ENCODE data around the gene SIPA1L2. TPM values are rescaled to one million over a fixed set of nuclear protein-coding genes. Genes with fewer than 3 reads are reported as not detected.

The SIPA1L2 gene
- total and polyA plus RNA-seq, 2 of the 13 experiments (the other 11 are each of a cell fraction or from before 2014, with no cell fraction given), result 0.03 TPM; not detected in 1

DNA sequence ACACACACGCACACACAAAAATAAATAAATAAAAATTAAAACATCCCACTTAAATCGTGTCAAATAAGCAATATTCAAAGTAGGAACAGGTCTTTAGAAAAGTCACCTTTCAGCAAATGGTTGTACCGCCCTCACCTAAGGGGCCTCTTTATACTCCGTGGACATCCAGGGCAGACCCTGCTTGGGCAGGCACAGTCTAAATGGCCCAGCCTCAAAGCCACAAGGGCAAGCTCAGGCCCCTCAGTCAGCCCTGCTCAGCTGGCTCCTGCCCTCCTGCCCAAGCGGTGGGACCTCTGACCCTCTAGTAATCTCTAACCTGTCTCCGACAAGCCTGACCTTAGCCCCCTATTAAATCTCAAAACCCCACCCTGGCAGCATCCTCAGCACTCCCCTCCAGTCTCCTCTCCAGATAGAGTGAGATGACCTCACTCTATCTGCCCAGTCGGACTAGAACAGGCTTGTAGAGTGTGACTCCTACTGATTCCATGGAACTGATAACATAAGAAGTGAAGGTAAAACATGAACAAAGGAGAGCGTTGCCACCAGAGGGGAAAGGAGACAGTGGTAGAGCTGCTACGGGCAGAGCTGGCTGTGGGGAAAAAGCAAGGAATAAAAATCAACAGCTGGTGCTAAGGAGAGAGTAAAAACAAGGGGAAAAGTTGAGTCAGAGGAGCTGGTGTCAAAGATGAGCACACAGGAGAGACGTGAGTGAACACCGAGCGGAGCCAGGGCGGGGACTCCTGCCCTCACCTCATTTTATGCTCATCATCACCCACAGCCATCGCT, 36.0 kb downstream of the SIPA1L2 start (continued):
- TF ChIP-seq, protein P1, sequence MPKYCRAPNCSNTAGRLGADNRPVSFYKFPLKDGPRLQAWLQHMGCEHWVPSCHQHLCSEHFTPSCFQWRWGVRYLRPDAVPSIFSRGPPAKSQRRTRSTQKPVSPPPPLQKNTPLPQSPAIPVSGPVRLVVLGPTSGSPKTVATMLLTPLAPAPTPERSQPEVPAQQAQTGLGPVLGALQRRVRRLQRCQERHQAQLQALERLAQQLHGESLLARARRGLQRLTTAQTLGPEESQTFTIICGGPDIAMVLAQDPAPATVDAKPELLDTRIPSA (CRISPR knock-in tag; IDR thresholded peaks at IDR 0.05; ENCODE audit: borderline replicate concordance), result no peak
- no peak for TF ChIP-seq NFE2L2 (IDR thresholded peaks at IDR 0.05; ENCODE audit: low read length)
- TF ChIP-seq, protein P2, sequence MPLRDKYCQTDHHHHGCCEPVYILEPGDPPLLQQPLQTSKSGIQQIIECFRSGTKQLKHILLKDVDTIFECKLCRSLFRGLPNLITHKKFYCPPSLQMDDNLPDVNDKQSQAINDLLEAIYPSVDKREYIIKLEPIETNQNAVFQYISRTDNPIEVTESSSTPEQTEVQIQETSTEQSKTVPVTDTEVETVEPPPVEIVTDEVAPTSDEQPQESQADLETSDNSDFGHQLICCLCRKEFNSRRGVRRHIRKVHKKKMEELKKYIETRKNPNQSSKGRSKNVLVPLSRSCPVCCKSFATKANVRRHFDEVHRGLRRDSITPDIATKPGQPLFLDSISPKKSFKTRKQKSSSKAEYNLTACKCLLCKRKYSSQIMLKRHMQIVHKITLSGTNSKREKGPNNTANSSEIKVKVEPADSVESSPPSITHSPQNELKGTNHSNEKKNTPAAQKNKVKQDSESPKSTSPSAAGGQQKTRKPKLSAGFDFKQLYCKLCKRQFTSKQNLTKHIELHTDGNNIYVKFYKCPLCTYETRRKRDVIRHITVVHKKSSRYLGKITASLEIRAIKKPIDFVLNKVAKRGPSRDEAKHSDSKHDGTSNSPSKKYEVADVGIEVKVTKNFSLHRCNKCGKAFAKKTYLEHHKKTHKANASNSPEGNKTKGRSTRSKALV (CRISPR knock-in tag; IDR thresholded peaks at IDR 0.05), result no peak
- TF ChIP-seq XBP1 (CRISPR knock-in tag; IDR thresholded peaks at IDR 0.05), result no peak

DNA sequence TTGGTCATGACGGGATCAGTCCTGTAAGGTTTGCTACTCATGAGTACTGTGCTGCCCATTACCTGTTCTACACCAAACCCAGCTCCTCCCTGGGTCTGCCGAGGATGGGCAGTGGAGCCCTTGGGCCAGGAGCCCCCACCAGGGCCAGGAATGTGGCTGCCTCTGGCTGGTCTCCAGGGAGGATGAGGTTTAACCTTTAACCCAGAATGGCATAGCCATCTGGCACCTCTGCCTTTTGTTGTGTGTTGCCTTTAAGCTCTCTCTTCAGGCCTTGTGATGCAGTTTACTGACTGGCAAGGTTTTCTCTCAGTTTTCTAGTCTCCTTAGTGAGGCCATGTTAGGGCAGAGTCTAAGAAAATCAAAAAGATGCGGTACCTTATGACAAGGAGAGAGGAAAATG, 38.6 kb downstream of the SIPA1L2 start:
- Histone ChIP-seq H3K4me2 (ENCODE audit: low read depth, low read length) (no peak overlapping the region), H3K4me3 (replicated peaks in 1 of 3; ENCODE audit: insufficient read depth in 1 of 3, low read depth in 2 of 3, low read length in 3 of 3) (no peak overlapping the region), H3K27me3 (ENCODE audit: control insufficient read depth in 1 of 2, insufficient read depth in 2 of 2, low read length in 2 of 2) (peaks cover 0 to 14% of the 10 kb centered on the region in 2 experiments; a peak in 1 of 5 replicates), H3K9ac (ENCODE audit: insufficient read depth, low read depth, low read length) (no peak overlapping the region), H3K27ac (ENCODE audit: extremely low read length, insufficient read depth, low read length) (no peak overlapping the region), H4K20me1 (ENCODE audit: insufficient read depth, low read length) (no peaks in the 10 kb centered on the region), H2AFZ (ENCODE audit: low read length) (no peak overlapping the region), H3K4me1 (ENCODE audit: insufficient read depth, low read length) (no peaks in the 10 kb centered on the region), H3K79me2 (ENCODE audit: insufficient read depth, low read length) (no peaks in the 10 kb centered on the region), H3K9me3 (ENCODE audit: low read length) (no peaks in the 10 kb centered on the region), H3K36me3 (replicated peaks in 1 of 2; ENCODE audit: control insufficient read depth in 1 of 2, insufficient read depth in 2 of 2, low read length in 2 of 2) (no peaks in the 10 kb centered on the region)
- TF ChIP-seq GTF2F1 (IDR thresholded peaks at IDR 0.05; ENCODE audit: low read length) (no peak), CBX1 (IDR thresholded peaks at IDR 0.05; ENCODE audit: low read depth) (no peak), ELF1 (CRISPR knock-in tag; IDR thresholded peaks at IDR 0.05) (no peak), ZSCAN12 (CRISPR knock-in tag; IDR thresholded peaks at IDR 0.05) (no peak), ZNF446 (CRISPR knock-in tag; IDR thresholded peaks at IDR 0.05) (no peak), XRCC5 (optimal IDR thresholded peaks at IDR 0.05; ENCODE audit: low read length) (no peak), RBM39 (IDR thresholded peaks at IDR 0.05; ENCODE audit: low read depth, low read length, poor library complexity, severe bottlenecking) (no peak), ZNF30 (CRISPR knock-in tag; IDR thresholded peaks at IDR 0.05) (no peak), ZNF619 (CRISPR knock-in tag; IDR thresholded peaks at IDR 0.05) (no peak)
- TF ChIP-seq, protein P3, sequence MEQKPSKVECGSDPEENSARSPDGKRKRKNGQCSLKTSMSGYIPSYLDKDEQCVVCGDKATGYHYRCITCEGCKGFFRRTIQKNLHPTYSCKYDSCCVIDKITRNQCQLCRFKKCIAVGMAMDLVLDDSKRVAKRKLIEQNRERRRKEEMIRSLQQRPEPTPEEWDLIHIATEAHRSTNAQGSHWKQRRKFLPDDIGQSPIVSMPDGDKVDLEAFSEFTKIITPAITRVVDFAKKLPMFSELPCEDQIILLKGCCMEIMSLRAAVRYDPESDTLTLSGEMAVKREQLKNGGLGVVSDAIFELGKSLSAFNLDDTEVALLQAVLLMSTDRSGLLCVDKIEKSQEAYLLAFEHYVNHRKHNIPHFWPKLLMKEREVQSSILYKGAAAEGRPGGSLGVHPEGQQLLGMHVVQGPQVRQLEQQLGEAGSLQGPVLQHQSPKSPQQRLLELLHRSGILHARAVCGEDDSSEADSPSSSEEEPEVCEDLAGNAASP (CRISPR knock-in tag; IDR thresholded peaks at IDR 0.05; ENCODE audit: borderline replicate concordance), result no peak
- TF ChIP-seq, protein P4, sequence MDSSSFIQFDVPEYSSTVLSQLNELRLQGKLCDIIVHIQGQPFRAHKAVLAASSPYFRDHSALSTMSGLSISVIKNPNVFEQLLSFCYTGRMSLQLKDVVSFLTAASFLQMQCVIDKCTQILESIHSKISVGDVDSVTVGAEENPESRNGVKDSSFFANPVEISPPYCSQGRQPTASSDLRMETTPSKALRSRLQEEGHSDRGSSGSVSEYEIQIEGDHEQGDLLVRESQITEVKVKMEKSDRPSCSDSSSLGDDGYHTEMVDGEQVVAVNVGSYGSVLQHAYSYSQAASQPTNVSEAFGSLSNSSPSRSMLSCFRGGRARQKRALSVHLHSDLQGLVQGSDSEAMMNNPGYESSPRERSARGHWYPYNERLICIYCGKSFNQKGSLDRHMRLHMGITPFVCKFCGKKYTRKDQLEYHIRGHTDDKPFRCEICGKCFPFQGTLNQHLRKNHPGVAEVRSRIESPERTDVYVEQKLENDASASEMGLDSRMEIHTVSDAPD (CRISPR knock-in tag; IDR thresholded peaks at IDR 0.05), result no peak
- in situ Hi-C loops (cut with HindIII; ENCODE audit: extremely low pct_ligation_motif_present, low pct_unique_long_range_greater_than_20kb) (no loop called here), intact Hi-C loops (cut with micrococcal nuclease; ENCODE audit: unreplicated experiment) (no loop called here)
- CTCF ChIA-PET (ENCODE audit: low intra/inter-chr PET ratio, low total read pairs), result no interaction called here
- DNase-seq (ENCODE audit: low spot score) (no peak), FAIRE-seq (no peak), ATAC-seq (no peak)
- 31% methylated on average over 3 of the region's 3 CpGs for WGBS (ENCODE audit: low lambda C conversion rate)
- POLR2A ChIA-PET, result no interaction called here
- BruUV-seq (replicated peaks), result no TSS peak
